ENCODE results near the gene BIN1. TPM values are rescaled to one million over a fixed set of nuclear protein-coding genes. Genes with fewer than 3 reads are reported as not detected.

Gene BIN1
- total and polyA plus RNA-seq, 2 donors (not counting 1 experiment from before 2014, with no cell fraction given), result 90.6 to 92.3 TPM

DNA sequence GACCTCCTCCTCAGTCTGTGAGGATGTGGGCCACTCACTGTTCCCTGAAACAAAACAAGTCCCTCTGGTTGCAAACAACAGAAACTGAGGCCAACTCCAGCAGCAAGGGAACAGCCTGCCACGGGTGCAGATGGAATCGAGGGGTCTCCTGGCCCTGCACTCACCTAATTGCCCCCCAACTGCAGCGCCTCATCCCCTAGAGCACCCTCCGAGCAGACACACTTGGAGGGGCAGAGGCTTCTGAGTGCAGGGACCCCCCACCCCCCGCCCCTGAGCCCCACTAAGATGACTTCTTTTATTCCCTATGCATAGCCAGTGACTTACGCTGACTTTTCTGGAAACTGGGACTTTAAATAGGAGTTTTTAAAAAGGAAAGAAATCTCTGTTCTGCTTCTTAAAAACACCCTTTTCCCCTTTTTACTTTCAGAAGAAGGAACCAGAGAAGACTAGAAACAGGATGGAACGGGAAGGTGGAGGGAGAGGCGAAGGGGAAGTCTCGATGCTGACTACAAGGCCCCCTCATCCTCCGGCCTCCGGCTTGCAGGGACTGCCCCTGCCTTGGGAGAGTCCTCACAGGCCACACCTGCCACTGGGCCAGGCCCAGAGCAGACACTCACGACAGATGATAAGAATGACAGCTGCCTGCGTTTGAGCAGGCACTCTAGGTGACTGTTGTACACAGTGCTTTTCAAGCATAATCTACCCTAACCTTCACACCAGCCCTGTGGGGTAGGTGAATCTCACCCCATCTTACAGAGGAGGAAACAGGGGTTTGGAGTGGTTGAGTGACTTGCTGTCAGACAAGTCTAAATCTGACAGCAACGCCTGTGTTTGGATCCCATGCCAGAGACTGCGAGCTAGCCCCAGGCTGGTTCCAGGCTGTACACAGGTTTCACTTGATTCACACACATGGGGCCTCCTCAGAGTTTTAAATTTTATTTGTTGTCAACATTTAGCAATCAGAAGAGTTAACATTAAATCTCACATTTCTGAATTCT, 28.2 kb upstream of the BIN1 start:
- Histone ChIP-seq H3K79me2 (ENCODE audit: control insufficient read depth, insufficient read depth, low read length) (no peaks in the 10 kb centered on the region), H3K36me3 (replicated peaks in 1 of 2; ENCODE audit: control extremely low read depth in 1 of 2, control insufficient read depth in 1 of 2, extremely low read depth in 1 of 2, insufficient read depth in 2 of 2, low read length in 1 of 2) (no peaks in the 10 kb centered on the region), H4K20me1 (ENCODE audit: control insufficient read depth, insufficient read depth, low read length, poor library complexity, severe bottlenecking) (no peaks in the 10 kb centered on the region), H3K27me3 (replicated peaks in 1 of 4; ENCODE audit: control extremely low read depth in 1 of 4, control insufficient read depth in 3 of 4, insufficient read depth in 4 of 4, low read length in 3 of 4) (peaks cover 0 to 3% (median 0%) of the 10 kb centered on the region in 4 experiments), H3K4me1 (ENCODE audit: control insufficient read depth in 2 of 2, insufficient read depth in 2 of 2, low read length in 2 of 2) (peaks cover 0 to 13% of the 10 kb centered on the region in 2 donors), H3K9me3 (ENCODE audit: control extremely low read depth in 1 of 3, control insufficient read depth in 2 of 3, insufficient read depth in 1 of 3, low read length in 2 of 3) (no peaks in the 10 kb centered on the region), H3K27ac (ENCODE audit: low read length in 2 of 2) (no peak overlapping the region), H3K4me3 (ENCODE audit: control extremely low read depth in 1 of 5, extremely low read depth in 1 of 5, insufficient read depth in 1 of 5, low read depth in 2 of 5, low read length in 4 of 5) (no peak overlapping the region), H2AFZ (ENCODE audit: insufficient read depth, low read depth, low read length, poor library complexity, severe bottlenecking) (peak overlapping the region; percentile 50), H3K9ac (ENCODE audit: low read length) (no peak overlapping the region), H3K4me2 (replicated peaks; ENCODE audit: low read depth, low read length, poor library complexity, severe bottlenecking) (peak overlapping the region; percentile 22)
- Mint-ChIP-seq H3K4me3 (no peak overlapping the region), H3K9me3 (ENCODE audit: insufficient read depth) (no peaks in the 10 kb centered on the region), H3K27ac (no peak overlapping the region), H3K27me3 (no peaks in the 10 kb centered on the region), H3K4me1 (peaks cover 10% of the 10 kb centered on the region)
- ATAC-seq (ENCODE audit: low read depth) (no peak), DNase-seq (no peak)
- TF ChIP-seq, protein P1, sequence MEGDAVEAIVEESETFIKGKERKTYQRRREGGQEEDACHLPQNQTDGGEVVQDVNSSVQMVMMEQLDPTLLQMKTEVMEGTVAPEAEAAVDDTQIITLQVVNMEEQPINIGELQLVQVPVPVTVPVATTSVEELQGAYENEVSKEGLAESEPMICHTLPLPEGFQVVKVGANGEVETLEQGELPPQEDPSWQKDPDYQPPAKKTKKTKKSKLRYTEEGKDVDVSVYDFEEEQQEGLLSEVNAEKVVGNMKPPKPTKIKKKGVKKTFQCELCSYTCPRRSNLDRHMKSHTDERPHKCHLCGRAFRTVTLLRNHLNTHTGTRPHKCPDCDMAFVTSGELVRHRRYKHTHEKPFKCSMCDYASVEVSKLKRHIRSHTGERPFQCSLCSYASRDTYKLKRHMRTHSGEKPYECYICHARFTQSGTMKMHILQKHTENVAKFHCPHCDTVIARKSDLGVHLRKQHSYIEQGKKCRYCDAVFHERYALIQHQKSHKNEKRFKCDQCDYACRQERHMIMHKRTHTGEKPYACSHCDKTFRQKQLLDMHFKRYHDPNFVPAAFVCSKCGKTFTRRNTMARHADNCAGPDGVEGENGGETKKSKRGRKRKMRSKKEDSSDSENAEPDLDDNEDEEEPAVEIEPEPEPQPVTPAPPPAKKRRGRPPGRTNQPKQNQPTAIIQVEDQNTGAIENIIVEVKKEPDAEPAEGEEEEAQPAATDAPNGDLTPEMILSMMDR (IDR thresholded peaks at IDR 0.05), result no peak
- TF ChIP-seq EZH2 (IDR thresholded peaks at IDR 0.05; ENCODE audit: borderline replicate concordance, insufficient read depth, low read depth, low read length, poor library complexity, severe bottlenecking), result no peak
- ChIA-PET CTCF (no interaction called here), POLR2A (no interaction called here)
- intact Hi-C loops (cut with micrococcal nuclease), result no loop called here
- 48% methylated on average over 12 of the region's 15 CpGs for WGBS (ENCODE audit: insufficient coverage)

DNA sequence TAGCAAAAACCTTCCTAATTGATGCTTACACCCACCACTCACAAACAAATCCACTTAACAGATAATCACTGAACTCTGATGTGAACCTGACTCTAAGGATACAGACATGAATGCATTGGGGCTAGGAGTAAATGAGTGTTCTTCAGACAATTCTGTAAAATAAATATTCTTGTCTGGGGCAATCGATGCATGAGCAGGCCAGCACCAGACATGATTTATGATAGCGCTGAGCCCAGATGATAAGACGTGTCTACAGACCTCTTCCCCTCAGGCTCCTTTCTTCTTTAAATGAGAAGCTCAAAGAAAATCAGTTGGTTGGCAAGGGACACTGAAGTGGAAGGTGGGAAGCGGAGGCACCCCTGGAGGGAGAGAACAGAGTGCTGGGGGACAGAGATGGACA, 27.3 kb upstream of the BIN1 start:
- Mint-ChIP-seq H3K4me1 (peaks cover 3% of the 10 kb centered on the region), H3K27ac (no peak overlapping the region)
- POLR2A ChIA-PET, result no interaction called here

More for the DNA sequence above, 27.3 kb upstream of the BIN1 start:
- DNase-seq (no peak), ATAC-seq (ENCODE audit: low read depth) (no peak)
- Histone ChIP-seq H3K27ac (ENCODE audit: low read length in 2 of 2) (no peak overlapping the region), H2AFZ (ENCODE audit: insufficient read depth, low read depth, low read length, poor library complexity, severe bottlenecking) (no peak overlapping the region), H4K20me1 (ENCODE audit: control insufficient read depth, insufficient read depth, low read length, poor library complexity, severe bottlenecking) (no peaks in the 10 kb centered on the region), H3K4me2 (replicated peaks; ENCODE audit: low read depth, low read length, poor library complexity, severe bottlenecking) (no peak overlapping the region), H3K79me2 (ENCODE audit: control insufficient read depth, insufficient read depth, low read length) (no peaks in the 10 kb centered on the region), H3K4me3 (ENCODE audit: control extremely low read depth in 1 of 5, extremely low read depth in 1 of 5, insufficient read depth in 1 of 5, low read depth in 2 of 5, low read length in 4 of 5) (no peak overlapping the region), H3K27me3 (replicated peaks in 1 of 4; ENCODE audit: control extremely low read depth in 1 of 4, control insufficient read depth in 3 of 4, insufficient read depth in 4 of 4, low read length in 3 of 4) (peaks cover 0 to 3% (median 0%) of the 10 kb centered on the region in 4 experiments), H3K4me1 (ENCODE audit: control insufficient read depth in 2 of 2, insufficient read depth in 2 of 2, low read length in 2 of 2) (peaks cover 0 to 7% of the 10 kb centered on the region in 2 donors), H3K9ac (ENCODE audit: low read length) (no peak overlapping the region), H3K9me3 (ENCODE audit: control extremely low read depth in 1 of 3, control insufficient read depth in 2 of 3, insufficient read depth in 1 of 3, low read length in 2 of 3) (no peaks in the 10 kb centered on the region), H3K36me3 (replicated peaks in 1 of 2; ENCODE audit: control extremely low read depth in 1 of 2, control insufficient read depth in 1 of 2, extremely low read depth in 1 of 2, insufficient read depth in 2 of 2, low read length in 1 of 2) (no peaks in the 10 kb centered on the region)
- no peak overlapping the region for H3K4me3 Mint-ChIP-seq
- WGBS (ENCODE audit: insufficient coverage), result 90% methylated on average over 2 of the region's 4 CpGs
- H3K27me3 Mint-ChIP-seq, result no peaks in the 10 kb centered on the region
- TF ChIP-seq, protein P1 (IDR thresholded peaks at IDR 0.05), result no peak
- no peak for TF ChIP-seq EZH2 (IDR thresholded peaks at IDR 0.05; ENCODE audit: borderline replicate concordance, insufficient read depth, low read depth, low read length, poor library complexity, severe bottlenecking)
- intact Hi-C loops (cut with micrococcal nuclease), result no loop called here
- CTCF ChIA-PET, result interaction anchor here (0.6 kb wide), 1 partner anchor 54 kb away, joined by 3 read pairs; no protein-coding TSS in a partner anchor
- H3K9me3 Mint-ChIP-seq (ENCODE audit: insufficient read depth), result no peaks in the 10 kb centered on the region
